ENCODE measurements around the gene ADCY9. TPM values are rescaled to one million over a fixed set of nuclear protein-coding genes. Genes with fewer than 3 reads are reported as not detected.
"Not testable (repeated sequence)": the region's sequence is repeated elsewhere in the genome, so short reads cannot be mapped to it uniquely, and the experiment has no call there.

The ADCY9 gene
- total RNA-seq, 3 donors from 2014 or later = 4.2 to 5.7 (median 5.2) TPM

DNA sequence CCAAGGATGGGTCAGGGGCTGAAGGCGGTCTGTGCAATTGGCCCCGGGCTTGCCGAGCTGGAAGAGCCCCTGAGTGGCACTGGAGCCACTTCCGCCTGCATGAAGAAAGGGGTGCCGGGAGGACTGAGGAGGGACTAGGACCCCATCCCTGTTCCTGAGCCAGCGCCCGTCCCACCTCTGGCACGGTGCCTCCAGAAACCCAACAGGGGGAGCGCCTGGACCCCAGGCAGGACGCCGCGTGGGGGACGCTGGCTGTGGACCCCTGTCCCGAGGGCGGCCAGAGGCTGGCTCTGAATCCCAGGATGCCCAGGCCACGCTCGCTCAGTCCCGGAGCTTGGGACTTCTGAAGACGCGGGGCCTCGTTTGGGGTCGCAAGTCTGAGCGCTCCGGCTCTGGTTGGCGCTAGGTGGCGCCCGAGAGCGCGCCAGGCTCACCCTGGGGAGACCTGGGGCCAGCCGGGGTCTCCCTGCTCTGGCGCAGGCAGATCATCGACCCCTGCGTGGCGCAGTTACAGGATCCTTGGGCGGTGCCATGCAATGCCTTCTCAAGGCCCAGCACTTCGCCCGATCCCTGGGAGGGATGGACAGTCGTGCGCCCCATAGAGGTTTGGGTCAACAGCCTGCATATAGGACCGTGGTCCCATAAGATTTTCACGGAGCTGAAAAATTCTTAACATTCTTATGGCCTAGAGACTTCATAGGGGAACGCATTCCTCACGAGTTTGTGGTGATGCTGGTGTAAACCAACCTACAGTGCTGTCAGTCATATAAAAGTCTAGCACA, 177.2 kb downstream of the ADCY9 start:
- peak; percentile 62 for DNase-seq
- no peaks in the 10 kb centered on the region for H3K9me3 Mint-ChIP-seq
- no peaks in the 10 kb centered on the region for H3K27me3 Mint-ChIP-seq (ENCODE audit: low read depth)
- ATAC-seq = peak; percentile 95 to 96
- peaks cover 3% of the 10 kb centered on the region for H3K4me1 Mint-ChIP-seq (ENCODE audit: low read depth)
- H3K4me3 Mint-ChIP-seq = peak overlapping the region; percentile 54
- H3K36me3 Mint-ChIP-seq (ENCODE audit: insufficient read depth) = no peaks in the 10 kb centered on the region

- ATAC-seq = no peak
- Mint-ChIP-seq H3K27me3 (ENCODE audit: low read depth) (no peaks in the 10 kb centered on the region), H3K36me3 (ENCODE audit: insufficient read depth) (no peaks in the 10 kb centered on the region), H3K9me3 (no peaks in the 10 kb centered on the region), H3K4me1 (ENCODE audit: low read depth) (peaks cover 3% of the 10 kb centered on the region), H3K4me3 (peak overlapping the region; percentile 54)
- no peak for DNase-seq
These were observed 177.8 kb downstream of the ADCY9 start for GRCh38 chr16:3938471-3938842.

GRCh38 chr16:3937066-3937875, 179.0 kb downstream of the ADCY9 start:
- DNase-seq (no peak), ATAC-seq (no peak)
- H3K9me3 Mint-ChIP-seq = no peaks in the 10 kb centered on the region
- H3K36me3 Mint-ChIP-seq (ENCODE audit: insufficient read depth) = no peaks in the 10 kb centered on the region
- H3K27me3 Mint-ChIP-seq (ENCODE audit: low read depth) = no peaks in the 10 kb centered on the region
- no peak overlapping the region for H3K4me3 Mint-ChIP-seq
- peaks cover 3% of the 10 kb centered on the region for H3K4me1 Mint-ChIP-seq (ENCODE audit: low read depth)

- H3K9me3 Mint-ChIP-seq = no peaks in the 10 kb centered on the region
- no peak for ATAC-seq
- no peaks in the 10 kb centered on the region for H3K27me3 Mint-ChIP-seq (ENCODE audit: low read depth)
- H3K36me3 Mint-ChIP-seq (ENCODE audit: insufficient read depth) = no peaks in the 10 kb centered on the region
- no peak overlapping the region for H3K4me3 Mint-ChIP-seq
- H3K4me1 Mint-ChIP-seq (ENCODE audit: low read depth) = peaks cover 3% of the 10 kb centered on the region
- no peak for DNase-seq
These were observed 180.3 kb downstream of the ADCY9 start for GRCh38 chr16:3935921-3936320.

DNA sequence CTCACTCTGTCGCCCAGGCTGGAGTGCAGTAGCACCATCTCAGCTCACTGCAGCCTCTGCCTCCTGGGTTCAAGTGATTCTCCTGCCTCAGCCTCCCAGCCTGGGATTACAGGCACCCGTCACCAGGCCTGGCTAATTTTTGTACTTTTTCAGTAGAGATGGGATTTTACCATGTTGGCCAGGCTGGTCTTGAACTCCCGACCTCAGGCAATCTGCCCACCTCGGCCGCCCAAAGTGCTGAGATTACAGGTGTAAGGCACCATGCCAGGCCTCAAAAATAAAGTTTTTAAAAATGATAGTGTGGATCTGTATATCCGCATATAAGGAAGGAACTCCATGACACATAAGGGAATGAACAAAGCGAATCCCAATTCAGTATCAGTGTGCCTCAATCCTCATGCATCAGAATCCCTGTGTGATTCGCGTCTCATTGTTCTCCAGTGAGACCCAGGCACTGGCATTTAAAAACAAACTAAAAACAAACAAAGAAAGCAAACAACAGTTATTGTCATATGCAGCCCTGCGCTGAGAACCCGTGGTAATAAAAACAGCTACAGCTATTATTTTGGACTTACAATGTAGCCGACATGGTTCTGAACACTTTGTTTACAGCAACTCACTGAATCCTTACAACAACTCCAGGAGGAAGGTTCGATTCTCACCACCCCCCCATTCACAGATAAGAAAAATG, 181.6 kb downstream of the ADCY9 start:
- H3K9me3 Mint-ChIP-seq = no peaks in the 10 kb centered on the region
- peaks cover 3% of the 10 kb centered on the region for H3K4me1 Mint-ChIP-seq (ENCODE audit: low read depth)
- H3K27me3 Mint-ChIP-seq (ENCODE audit: low read depth) = no peaks in the 10 kb centered on the region
- no peak for DNase-seq
- H3K4me3 Mint-ChIP-seq = no peak overlapping the region
- no peaks in the 10 kb centered on the region for H3K36me3 Mint-ChIP-seq (ENCODE audit: insufficient read depth)
- ATAC-seq = no peak

- not testable (repeated sequence) for H3K4me1 Mint-ChIP-seq (ENCODE audit: low read depth); ATAC-seq; DNase-seq; H3K4me3 Mint-ChIP-seq; H3K9me3 Mint-ChIP-seq; H3K36me3 Mint-ChIP-seq (ENCODE audit: insufficient read depth)
- H3K27me3 Mint-ChIP-seq (ENCODE audit: low read depth) = peaks cover 12% of the 10 kb centered on the region
These were observed 189.1 kb downstream of the ADCY9 start for GRCh38 chr16:3927147-3927546.

GRCh38 chr16:3924763-3925162, 191.5 kb downstream of the ADCY9 start:
- no peaks in the 10 kb centered on the region for H3K36me3 Mint-ChIP-seq (ENCODE audit: insufficient read depth)
- no peak overlapping the region for H3K4me3 Mint-ChIP-seq
- H3K9me3 Mint-ChIP-seq = no peaks in the 10 kb centered on the region
- DNase-seq = no peak
- no peak for ATAC-seq
- H3K4me1 Mint-ChIP-seq (ENCODE audit: low read depth) = no peaks in the 10 kb centered on the region
- H3K27me3 Mint-ChIP-seq (ENCODE audit: low read depth) = peaks cover 21% of the 10 kb centered on the region

DNA sequence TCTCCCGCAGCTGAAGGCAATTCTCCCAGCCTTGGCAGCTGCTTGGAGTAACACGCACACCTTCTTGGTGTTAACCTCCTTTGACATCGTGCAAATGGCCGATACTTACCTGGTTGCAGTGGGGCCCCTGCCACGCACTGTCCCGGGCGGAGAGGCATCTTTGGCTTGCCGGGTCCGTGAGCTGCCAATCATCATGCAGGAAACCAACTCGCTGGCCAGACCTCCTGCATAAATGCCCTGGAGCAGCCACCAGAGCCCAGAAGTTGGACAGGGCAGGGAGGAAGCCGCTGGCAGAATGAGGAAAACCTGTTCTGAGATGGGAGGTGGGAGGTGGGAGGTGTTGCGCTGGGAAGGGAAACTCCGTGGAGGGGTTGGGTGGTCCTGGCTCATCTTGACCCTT, 194.0 kb downstream of the ADCY9 start:
- Mint-ChIP-seq H3K4me1 (ENCODE audit: low read depth) (no peaks in the 10 kb centered on the region), H3K9me3 (peaks cover 10% of the 10 kb centered on the region), H3K36me3 (ENCODE audit: insufficient read depth) (no peaks in the 10 kb centered on the region), H3K4me3 (no peak overlapping the region), H3K27me3 (ENCODE audit: low read depth) (peaks cover 21% of the 10 kb centered on the region)
- ATAC-seq (no peak), DNase-seq (no peak)

GRCh38 chr16:3920206-3920605, 196.0 kb downstream of the ADCY9 start:
- H3K4me3 Mint-ChIP-seq = no peak overlapping the region
- H3K4me1 Mint-ChIP-seq (ENCODE audit: low read depth) = no peaks in the 10 kb centered on the region
- peaks cover 18% of the 10 kb centered on the region for H3K27me3 Mint-ChIP-seq (ENCODE audit: low read depth)
- H3K9me3 Mint-ChIP-seq = peaks cover 10% of the 10 kb centered on the region
- ATAC-seq = no peak
- no peaks in the 10 kb centered on the region for H3K36me3 Mint-ChIP-seq (ENCODE audit: insufficient read depth)
- DNase-seq = no peak

DNA sequence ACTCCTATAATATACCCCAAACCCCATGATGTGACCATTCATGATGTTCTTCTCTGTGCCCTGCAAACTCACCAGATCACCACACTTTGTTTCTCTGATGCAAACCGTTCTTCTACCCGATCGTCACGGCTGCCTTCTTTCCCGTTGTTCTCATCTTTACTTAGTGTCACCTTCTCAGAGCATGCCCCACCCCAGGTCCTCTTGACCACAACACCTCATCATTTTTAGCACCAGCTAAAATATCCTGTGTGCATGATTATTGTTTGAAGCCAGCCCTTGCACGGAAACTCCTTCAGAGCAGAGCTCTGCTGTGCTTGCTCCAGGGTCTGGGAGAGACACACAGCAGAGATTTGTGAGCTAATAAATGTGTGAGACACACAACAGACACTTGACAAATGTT, 196.8 kb downstream of the ADCY9 start:
- ATAC-seq (no peak), DNase-seq (no peak)
- Mint-ChIP-seq H3K4me3 (no peak overlapping the region), H3K36me3 (ENCODE audit: insufficient read depth) (no peaks in the 10 kb centered on the region), H3K9me3 (peaks cover 10% of the 10 kb centered on the region), H3K4me1 (ENCODE audit: low read depth) (no peaks in the 10 kb centered on the region), H3K27me3 (ENCODE audit: low read depth) (peaks cover 18% of the 10 kb centered on the region)

DNA sequence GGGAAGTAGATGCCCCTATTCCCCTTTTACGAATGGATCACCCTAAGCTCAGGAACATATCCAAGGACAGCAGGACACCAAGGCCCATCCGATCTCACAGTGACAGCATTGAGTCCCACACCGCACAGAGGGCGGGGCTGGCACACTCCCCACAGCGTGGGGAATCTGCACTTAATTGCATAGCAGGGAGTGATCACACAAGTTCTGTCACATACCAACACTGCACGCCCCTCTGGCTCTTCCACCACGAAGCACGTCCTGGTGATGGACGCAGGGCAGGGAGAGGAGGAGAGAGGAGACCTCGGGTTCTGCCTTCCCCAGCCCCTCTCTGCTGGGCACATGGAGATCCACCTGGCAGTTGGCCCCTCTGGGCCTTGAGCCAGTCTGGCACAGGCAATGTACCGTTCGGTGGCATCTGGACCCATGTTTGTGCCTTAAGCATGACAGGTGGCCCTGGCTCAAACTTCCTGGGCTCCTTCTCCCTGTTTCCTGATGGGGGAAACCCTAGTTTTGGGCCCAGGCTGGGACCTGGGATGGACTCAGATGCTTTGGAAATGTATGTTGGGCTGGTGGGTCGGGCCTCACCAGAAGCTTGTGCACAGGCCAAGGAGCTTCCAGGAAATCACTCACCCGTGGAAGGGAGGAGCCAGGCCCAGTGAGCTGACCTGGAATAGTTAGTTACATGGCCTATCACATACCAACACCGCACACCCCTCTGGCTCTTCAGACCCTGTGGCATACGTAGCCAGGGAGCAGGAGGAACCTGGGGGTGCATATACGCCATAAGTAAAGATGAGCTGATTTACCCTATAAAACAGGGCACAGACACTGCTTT, 200.6 kb downstream of the ADCY9 start:
- H3K4me3 Mint-ChIP-seq = no peak overlapping the region

GRCh38 chr16:3912897-3913296, 203.3 kb downstream of the ADCY9 start:
- H3K4me3 Mint-ChIP-seq = no peak overlapping the region
- H3K27me3 Mint-ChIP-seq (ENCODE audit: low read depth) = no peaks in the 10 kb centered on the region
- no peaks in the 10 kb centered on the region for H3K4me1 Mint-ChIP-seq (ENCODE audit: low read depth)
- H3K36me3 Mint-ChIP-seq (ENCODE audit: insufficient read depth) = no peaks in the 10 kb centered on the region
- ATAC-seq (no peak), DNase-seq (no peak)
- no peaks in the 10 kb centered on the region for H3K9me3 Mint-ChIP-seq

More for the DNA sequence above, 200.6 kb downstream of the ADCY9 start:
- peaks cover 3% of the 10 kb centered on the region for H3K27me3 Mint-ChIP-seq (ENCODE audit: low read depth)
- H3K36me3 Mint-ChIP-seq (ENCODE audit: insufficient read depth) = no peaks in the 10 kb centered on the region
- ATAC-seq (no peak), DNase-seq (no peak)
- H3K4me1 Mint-ChIP-seq (ENCODE audit: low read depth) = no peaks in the 10 kb centered on the region
- H3K9me3 Mint-ChIP-seq = peaks cover 10% of the 10 kb centered on the region
